ENCODE results near the gene EGLN2.
"Not testable (repeated sequence)": the region's sequence is repeated elsewhere in the genome, so short reads cannot be mapped to it uniquely, and the experiment has no call there.

EGLN2 gene

GRCh38 chr19:40802300-40803169, 3.5 kb downstream of the EGLN2 start:
- DNase-seq (ENCODE audit: low read depth) = no peak

GRCh38 chr19:40803170-40803856, 4.3 kb downstream of the EGLN2 start:
- no peak for DNase-seq (ENCODE audit: low read depth)

- no peak for DNase-seq (ENCODE audit: low read depth)
These were observed 5.1 kb downstream of the EGLN2 start for GRCh38 chr19:40803857-40804782.

GRCh38 chr19:40804783-40805242, 5.8 kb downstream of the EGLN2 start:
- no peak for DNase-seq (ENCODE audit: low read depth)

- no peak for DNase-seq (ENCODE audit: low read depth)
These were observed 6.4 kb downstream of the EGLN2 start for GRCh38 chr19:40805258-40805868.

GRCh38 chr19:40806423-40807146, 7.6 kb downstream of the EGLN2 start:
- peak; percentile 99 for DNase-seq (ENCODE audit: low read depth)

- DNase-seq (ENCODE audit: low read depth) = no peak
These were observed 8.4 kb downstream of the EGLN2 start for GRCh38 chr19:40807147-40808020.

- no peak for DNase-seq (ENCODE audit: low read depth)
These were observed 9.0 kb downstream of the EGLN2 start for GRCh38 chr19:40808021-40808325.

GRCh38 chr19:40808497-40808896, 9.5 kb downstream of the EGLN2 start:
- no peak for DNase-seq (ENCODE audit: low read depth)

GRCh38 chr19:40809358-40810086, 10.5 kb downstream of the EGLN2 start:
- DNase-seq (ENCODE audit: low read depth) = no peak

- no peak for DNase-seq (ENCODE audit: low read depth)
These were observed 11.2 kb downstream of the EGLN2 start for GRCh38 chr19:40810160-40810559.

- DNase-seq (ENCODE audit: low read depth) = peak; percentile 88
These were observed 11.8 kb downstream of the EGLN2 start for GRCh38 chr19:40810649-40811408.

GRCh38 chr19:40811478-40812341, 12.7 kb downstream of the EGLN2 start:
- DNase-seq (ENCODE audit: low read depth) = no peak

- not testable (repeated sequence) for DNase-seq (ENCODE audit: low read depth)
These were observed 13.6 kb downstream of the EGLN2 start for GRCh38 chr19:40812571-40812970.

- DNase-seq (ENCODE audit: low read depth) = no peak
These were observed 14.2 kb downstream of the EGLN2 start for GRCh38 chr19:40813182-40813581.

- DNase-seq (ENCODE audit: low read depth) = no peak
These were observed 16.2 kb downstream of the EGLN2 start for GRCh38 chr19:40815223-40815622.

GRCh38 chr19:40818480-40819399, 19.7 kb downstream of the EGLN2 start:
- DNase-seq (ENCODE audit: low read depth) = not testable (repeated sequence)

Measured in amniotic epithelial cell (primary cell).